CD8-positive, alpha-beta memory T cell (primary cell): ENCODE results near the gene DUSP15. TPM values are rescaled to one million over a fixed set of nuclear protein-coding genes. Genes with fewer than 3 reads are reported as not detected.

Experiments used
- CTCF ChIA-PET: fragments of 350-600 bp; sonication (Branson Sonifier 250); formaldehyde crosslinking; loops from one replicate; lab custom pipeline; 2021; ENCODE audit warnings: antibody characterized with exemption; lab: Charles Lee
- POLR2A ChIA-PET: fragments of 350-600 bp; sonication (Branson Sonifier 250); formaldehyde crosslinking; loops from one replicate; lab custom pipeline; 2021; ENCODE audit warnings: antibody characterized with exemption; lab: Charles Lee
- DNase-seq, 5 donors: peaks; one replicate each; pipeline versions ENCODE4 v3.0.0 to v3.0.0-alpha.2; 2020 to 2022; ENCODE audit warnings: mixed read lengths in 1 of 5
- H3K27ac ChIP-seq: one replicate; pipeline ENCODE4 v1.7.0; 2013; ENCODE audit warnings: low read depth, mild to moderate bottlenecking, low read length, moderate library complexity
- H3K27me3 ChIP-seq: 2 replicates; pipeline ENCODE4 v1.7.0; 2013; ENCODE audit warnings: low read length, mild to moderate bottlenecking; ENCODE audit not compliant: insufficient read depth, poor library complexity, severe bottlenecking
- H3K36me3 ChIP-seq: 2 replicates; pipeline ENCODE4 v1.7.0; 2013; ENCODE audit warnings: mild to moderate bottlenecking, low read length, moderate library complexity; ENCODE audit not compliant: insufficient read depth
- H3K4me1 ChIP-seq: 2 replicates; pipeline ENCODE4 v1.7.0; 2013; ENCODE audit warnings: mild to moderate bottlenecking, low read length, moderate library complexity; ENCODE audit not compliant: insufficient read depth
- H3K4me3 ChIP-seq: 2 replicates; pipeline ENCODE4 v1.7.0; 2013; ENCODE audit warnings: mild to moderate bottlenecking, low read length
- H3K9me3 ChIP-seq: 2 replicates; pipeline ENCODE4 v1.7.0; 2013; ENCODE audit warnings: mild to moderate bottlenecking, low read length
- H3K27ac Mint-ChIP-seq, 8 donors: one replicate each; pipeline ENCODE4 v1.8.0; 2020 to 2021; ENCODE audit warnings: mixed read lengths in 8 of 8, mild to moderate bottlenecking in 6 of 8, inconsistent platforms in 3 of 8, moderate library complexity in 3 of 8
- H3K27me3 Mint-ChIP-seq, 2 donors: one replicate each; pipeline ENCODE4 v1.8.0; 2020 to 2021; ENCODE audit warnings: mixed read lengths in 2 of 2, mild to moderate bottlenecking in 1 of 2, moderate library complexity in 1 of 2
- H3K36me3 Mint-ChIP-seq, 3 donors: one replicate each; pipeline ENCODE4 v1.8.0; 2020 to 2021; ENCODE audit warnings: mixed read lengths in 3 of 3, inconsistent platforms in 1 of 3, mild to moderate bottlenecking in 1 of 3
- H3K4me1 Mint-ChIP-seq, 3 donors: one replicate each; pipeline ENCODE4 v1.8.0; 2020 to 2021; ENCODE audit warnings: mixed read lengths in 3 of 3, inconsistent platforms in 1 of 3, mild to moderate bottlenecking in 1 of 3
- H3K4me3 Mint-ChIP-seq, 7 donors: one replicate each; pipeline ENCODE4 v1.8.0; 2020 to 2021; ENCODE audit warnings: mixed read lengths in 7 of 7, mild to moderate bottlenecking in 6 of 7, moderate library complexity in 4 of 7, inconsistent platforms in 2 of 7
- H3K9me3 Mint-ChIP-seq, 5 donors: one replicate each; pipeline ENCODE4 v1.8.0; 2020 to 2022; ENCODE audit warnings: mixed read lengths in 5 of 5, mild to moderate bottlenecking in 3 of 5, moderate library complexity in 2 of 5, inconsistent platforms in 1 of 5
- polyA plus RNA-seq: library from polyadenylated mRNA; unstranded; fragments of 300-500 nt; fragmentation: Illumina TruSeq; gene quantifications from one replicate; pipeline ENCODE4 v1.2.3, GENCODE V29; 2021
- total RNA-seq, 2 experiments: library from RNA; stranded (reverse); gene quantifications; one replicate each; pipeline ENCODE4 v1.2.3, GENCODE V29; 2021

The DUSP15 gene
- total and polyA plus RNA-seq, 3 experiments from 2014 or later, result not detected

DNA sequence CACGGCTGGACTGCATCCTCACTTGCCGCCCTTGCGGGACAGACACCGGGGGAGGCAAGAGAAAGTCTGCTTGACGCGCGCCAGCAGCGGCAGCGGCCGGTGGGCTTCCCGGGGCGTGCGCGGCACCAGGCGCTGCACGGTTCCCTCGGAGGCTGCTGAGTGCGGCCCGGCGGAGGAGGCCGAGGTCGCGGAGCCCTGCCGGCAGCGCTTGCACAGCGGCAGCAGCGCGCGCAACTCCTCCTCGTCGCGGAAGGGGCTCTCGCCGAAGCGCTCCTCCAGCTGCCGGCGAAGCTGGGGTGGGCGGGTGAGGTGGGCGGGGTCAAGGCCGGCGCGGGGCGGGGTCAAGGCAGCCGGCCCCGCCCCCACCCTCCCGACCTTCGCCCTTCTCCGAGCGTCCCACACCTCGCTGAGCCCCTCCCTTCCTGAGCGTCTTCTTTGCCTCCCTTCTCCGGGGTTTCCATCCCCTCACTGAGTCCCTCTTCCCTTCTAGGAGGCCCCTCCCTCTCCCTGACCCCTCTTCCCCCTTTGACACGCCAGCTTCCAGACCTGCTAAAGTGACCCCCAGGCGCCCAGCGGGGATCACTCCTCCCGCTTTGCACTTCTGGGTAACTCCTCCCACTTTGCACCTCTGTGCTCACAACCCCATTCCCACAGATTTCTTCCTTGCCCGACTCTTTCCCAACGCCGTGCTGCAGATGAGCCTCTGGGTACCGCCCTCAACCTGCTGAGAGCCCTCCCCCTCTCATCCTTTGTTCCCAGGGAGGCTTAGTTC, 8.8 kb downstream of the DUSP15 start:
- H3K36me3 ChIP-seq, result no peaks in the 10 kb centered on the region
- ChIA-PET CTCF (interaction anchor here (1.6 kb wide), 1 partner anchor 15 kb away, joined by 4 read pairs; no protein-coding TSS in a partner anchor), POLR2A (no interaction called here)
- no peak overlapping the region for H3K27ac ChIP-seq
- no peaks in the 10 kb centered on the region for H3K36me3 Mint-ChIP-seq
- DNase-seq, result peak; percentile 59 to 73 (median 63)
- H3K9me3 Mint-ChIP-seq, result no peaks in the 10 kb centered on the region
- peaks cover 7% of the 10 kb centered on the region for H3K4me1 ChIP-seq
- peak overlapping the region in 1 of 8 donors; percentile 57 for H3K27ac Mint-ChIP-seq
- H3K4me3 Mint-ChIP-seq, result peak overlapping the region in 6 of 7 donors; percentile 42 to 89 (median 59)
- peaks cover 9 to 13% of the 10 kb centered on the region in 2 donors for H3K27me3 Mint-ChIP-seq
- no peaks in the 10 kb centered on the region for H3K9me3 ChIP-seq
- H3K27me3 ChIP-seq, result peaks cover 10% of the 10 kb centered on the region
- peak overlapping the region; percentile 51 for H3K4me3 ChIP-seq
- peaks cover 0 to 17% (median 5%) of the 10 kb centered on the region in 3 donors for H3K4me1 Mint-ChIP-seq

- H3K27me3 Mint-ChIP-seq, result peaks cover 9 to 13% of the 10 kb centered on the region in 2 donors
- POLR2A ChIA-PET, result no interaction called here
These were observed 9.3 kb downstream of the DUSP15 start for GRCh38 chr20:31861135-31861384.

DNA sequence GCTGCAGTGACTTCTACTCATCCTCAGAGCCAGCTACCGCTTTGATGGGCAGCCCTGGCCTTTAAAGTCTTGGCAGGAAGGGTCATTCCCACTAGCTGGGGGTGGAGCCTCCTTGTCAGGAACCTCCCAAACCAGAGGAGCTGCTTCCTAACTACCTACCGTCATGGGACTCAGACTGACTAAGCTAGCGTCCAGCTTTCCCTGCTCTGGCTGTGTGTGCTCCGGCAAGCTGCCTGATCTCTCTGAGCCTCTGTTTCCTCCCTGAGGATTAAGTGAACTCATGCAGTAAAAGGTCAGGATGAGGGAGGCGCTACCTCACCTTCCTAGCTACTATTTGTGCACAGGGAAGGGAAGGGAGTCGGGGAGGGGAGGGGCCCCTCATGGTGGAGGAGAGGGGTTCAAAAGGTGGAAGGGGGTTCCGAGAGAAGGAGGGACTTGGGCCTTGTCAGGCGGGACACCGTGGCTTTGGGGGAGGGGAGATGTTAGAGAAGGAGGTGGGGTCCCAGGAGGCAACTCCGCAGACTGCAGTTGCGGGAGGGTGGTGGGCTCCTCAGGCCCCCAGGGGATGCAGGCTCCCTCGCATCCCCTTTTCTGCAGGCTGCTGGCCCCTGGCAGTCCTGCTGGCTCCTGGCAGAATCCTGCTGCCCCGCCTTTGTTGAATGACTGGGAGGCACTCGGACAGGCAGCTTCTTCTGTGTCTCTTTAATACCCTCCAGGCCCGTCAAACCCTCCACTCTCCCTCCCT, 9.8 kb downstream of the DUSP15 start:
- CTCF ChIA-PET, result interaction anchor here (1.0 to 2.5 kb wide), 4 partner anchors 9 to 92 kb away, joined by 4 to 6 read pairs (median 6); no protein-coding TSS in a partner anchor
- no peaks in the 10 kb centered on the region for H3K36me3 Mint-ChIP-seq
- Histone ChIP-seq H3K27me3 (peaks cover 16% of the 10 kb centered on the region), H3K9me3 (no peaks in the 10 kb centered on the region), H3K36me3 (no peaks in the 10 kb centered on the region), H3K4me1 (peaks cover 7% of the 10 kb centered on the region), H3K27ac (no peak overlapping the region), H3K4me3 (peak overlapping the region; percentile 51)
- no peak overlapping the region for H3K27ac Mint-ChIP-seq
- H3K4me3 Mint-ChIP-seq, result peak overlapping the region; percentile 23 to 61 (median 37)
- no peak for DNase-seq
- H3K4me1 Mint-ChIP-seq, result peaks cover 0 to 17% (median 5%) of the 10 kb centered on the region in 3 donors
- no peaks in the 10 kb centered on the region for H3K9me3 Mint-ChIP-seq
- POLR2A ChIA-PET, result no interaction called here
- peaks cover 9 to 13% of the 10 kb centered on the region in 2 donors for H3K27me3 Mint-ChIP-seq

More at GRCh38 chr20:31861135-31861384, 9.3 kb downstream of the DUSP15 start:
- H3K36me3 ChIP-seq, result no peaks in the 10 kb centered on the region
- H3K27ac ChIP-seq, result no peak overlapping the region
- DNase-seq, result no peak
- peaks cover 15% of the 10 kb centered on the region for H3K27me3 ChIP-seq
- Mint-ChIP-seq H3K4me3 (peak overlapping the region; percentile 5 to 47 (median 35)), H3K4me1 (peaks cover 0 to 17% (median 5%) of the 10 kb centered on the region in 3 donors), H3K36me3 (no peaks in the 10 kb centered on the region), H3K27ac (no peak overlapping the region), H3K9me3 (no peaks in the 10 kb centered on the region)
- no peaks in the 10 kb centered on the region for H3K9me3 ChIP-seq
- H3K4me1 ChIP-seq, result peaks cover 7% of the 10 kb centered on the region
- CTCF ChIA-PET, result no interaction called here
- peak overlapping the region; percentile 51 for H3K4me3 ChIP-seq

DNA sequence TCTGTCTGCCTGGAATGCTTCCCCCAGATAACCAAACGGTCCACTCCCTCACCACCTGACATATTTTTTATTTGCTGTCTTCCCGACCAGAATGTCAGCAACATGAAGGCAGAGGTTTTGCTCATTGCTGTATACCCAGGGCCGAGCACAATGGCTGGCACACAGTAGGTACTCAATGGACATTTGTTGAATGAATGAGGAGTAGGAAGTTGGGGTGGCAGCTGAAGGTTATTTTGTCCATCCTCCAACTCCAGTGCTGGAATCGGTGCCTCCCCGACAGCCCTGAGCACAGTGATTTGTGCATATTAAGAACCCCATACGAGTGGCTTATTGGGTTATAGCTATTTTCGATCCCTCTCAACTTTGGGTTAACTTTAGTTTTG, 10.3 kb downstream of the DUSP15 start:
- H3K27ac ChIP-seq, result no peak overlapping the region
- Mint-ChIP-seq H3K27me3 (peaks cover 9 to 13% of the 10 kb centered on the region in 2 donors), H3K4me3 (peak overlapping the region in 5 of 7 donors; percentile 8 to 54 (median 39)), H3K9me3 (no peaks in the 10 kb centered on the region), H3K36me3 (no peaks in the 10 kb centered on the region), H3K27ac (no peak overlapping the region), H3K4me1 (peaks cover 0 to 17% (median 5%) of the 10 kb centered on the region in 3 donors)
- no peaks in the 10 kb centered on the region for H3K36me3 ChIP-seq
- no peak overlapping the region for H3K4me3 ChIP-seq
- ChIA-PET POLR2A (no interaction called here), CTCF (interaction anchor here (1.0 to 2.5 kb wide), 4 partner anchors 8 to 93 kb away, joined by 4 to 6 read pairs (median 6); no protein-coding TSS in a partner anchor)
- no peaks in the 10 kb centered on the region for H3K9me3 ChIP-seq
- H3K27me3 ChIP-seq, result peaks cover 16% of the 10 kb centered on the region
- DNase-seq, result no peak
- peaks cover 7% of the 10 kb centered on the region for H3K4me1 ChIP-seq

GRCh38 chr20:31859266-31859997, 10.9 kb downstream of the DUSP15 start:
- Mint-ChIP-seq H3K36me3 (no peaks in the 10 kb centered on the region), H3K27ac (no peak overlapping the region), H3K4me1 (peaks cover 0 to 17% (median 5%) of the 10 kb centered on the region in 3 donors), H3K9me3 (no peaks in the 10 kb centered on the region), H3K4me3 (peak overlapping the region in 3 of 7 donors; percentile 32 to 54 (median 41)), H3K27me3 (peaks cover 9 to 13% of the 10 kb centered on the region in 2 donors)
- no peak for DNase-seq
- CTCF ChIA-PET, result interaction anchor here (1.0 to 2.5 kb wide), 4 partner anchors 8 to 93 kb away, joined by 4 to 6 read pairs (median 6); no protein-coding TSS in a partner anchor
- Histone ChIP-seq H3K4me3 (no peak overlapping the region), H3K27ac (no peak overlapping the region), H3K9me3 (no peaks in the 10 kb centered on the region), H3K4me1 (peaks cover 7% of the 10 kb centered on the region), H3K27me3 (peaks cover 16% of the 10 kb centered on the region), H3K36me3 (no peaks in the 10 kb centered on the region)
- POLR2A ChIA-PET, result no interaction called here

DNA sequence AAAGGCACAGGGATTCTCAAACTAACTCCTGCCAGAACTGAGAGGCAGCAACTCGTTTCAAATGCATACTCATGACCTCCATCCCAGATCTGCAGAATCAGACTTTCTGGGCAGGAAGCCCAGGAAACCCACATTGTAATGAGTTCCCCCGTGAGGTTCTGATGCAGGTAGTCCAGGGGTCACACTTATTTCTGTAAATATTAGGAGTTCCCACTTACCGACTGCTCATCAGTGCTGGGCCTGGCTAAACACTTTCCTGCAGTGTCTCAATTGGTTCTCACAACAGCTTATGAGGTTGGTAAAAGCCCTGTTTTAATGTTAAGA, 11.6 kb downstream of the DUSP15 start:
- CTCF ChIA-PET, result interaction anchor here (2.5 kb wide), 1 partner anchor 12 kb away, joined by 6 read pairs; no protein-coding TSS in a partner anchor
- H3K4me3 Mint-ChIP-seq, result no peak overlapping the region
- Histone ChIP-seq H3K4me3 (no peak overlapping the region), H3K4me1 (peaks cover 7% of the 10 kb centered on the region), H3K27me3 (peaks cover 16% of the 10 kb centered on the region), H3K36me3 (no peaks in the 10 kb centered on the region), H3K9me3 (no peaks in the 10 kb centered on the region), H3K27ac (no peak overlapping the region)
- H3K4me1 Mint-ChIP-seq, result peaks cover 0 to 17% (median 5%) of the 10 kb centered on the region in 3 donors
- H3K36me3 Mint-ChIP-seq, result no peaks in the 10 kb centered on the region
- POLR2A ChIA-PET, result no interaction called here
- H3K9me3 Mint-ChIP-seq, result no peaks in the 10 kb centered on the region
- H3K27ac Mint-ChIP-seq, result peak overlapping the region in 1 of 8 donors; percentile 24
- peaks cover 9 to 13% of the 10 kb centered on the region in 2 donors for H3K27me3 Mint-ChIP-seq
- no peak for DNase-seq

- H3K27ac ChIP-seq, result no peak overlapping the region
- H3K4me1 ChIP-seq, result peaks cover 7% of the 10 kb centered on the region
- peaks cover 16% of the 10 kb centered on the region for H3K27me3 ChIP-seq
- Mint-ChIP-seq H3K9me3 (no peaks in the 10 kb centered on the region), H3K36me3 (no peaks in the 10 kb centered on the region), H3K27ac (peak overlapping the region in 1 of 8 donors; percentile 24), H3K27me3 (peaks cover 9 to 12% of the 10 kb centered on the region in 2 donors), H3K4me3 (no peak overlapping the region), H3K4me1 (peaks cover 0 to 17% (median 5%) of the 10 kb centered on the region in 3 donors)
- no peaks in the 10 kb centered on the region for H3K9me3 ChIP-seq
- POLR2A ChIA-PET, result no interaction called here
- no peak for DNase-seq
- H3K4me3 ChIP-seq, result no peak overlapping the region
- CTCF ChIA-PET, result interaction anchor here (2.5 kb wide), 1 partner anchor 11 kb away, joined by 6 read pairs; no protein-coding TSS in a partner anchor
- H3K36me3 ChIP-seq, result no peaks in the 10 kb centered on the region
These were observed 12.2 kb downstream of the DUSP15 start for GRCh38 chr20:31857861-31858759.
